CD14-positive monocyte (primary cell): ENCODE results near the gene FHIT. TPM values are rescaled to one million over a fixed set of nuclear protein-coding genes. Genes with fewer than 3 reads are reported as not detected.

ENCODE experiments used
- DNase-seq, 3 donors: peaks; one replicate each; pipeline ENCODE4 v3.0.0-alpha.2; 2011 to 2022
- H2AFZ ChIP-seq: 2 replicates; pipeline ENCODE4 v1.6.0; 2012; ENCODE audit warnings: mild to moderate bottlenecking, low read depth, low read length, inconsistent platforms; ENCODE audit not compliant: insufficient read depth, poor library complexity, severe bottlenecking
- H3K27ac ChIP-seq, 2 donors: 1 replicate in 1 of 2; 2 replicates in 1 of 2; pipeline ENCODE4 v1.5.1; 2012 to 2013; ENCODE audit warnings: low read length in 2 of 2, control low read depth in 1 of 2, inconsistent platforms in 1 of 2, low read depth in 1 of 2, mild to moderate bottlenecking in 1 of 2
- H3K27me3 ChIP-seq, 2 donors: one replicate each; pipeline versions ENCODE4 v1.6.0 to v1.6.1; 2011 to 2013; ENCODE audit warnings: low read length in 2 of 2; ENCODE audit not compliant: control insufficient read depth in 2 of 2, insufficient read depth in 2 of 2
- H3K36me3 ChIP-seq, 2 donors: replicated peaks in 1 of 2; 1 replicate in 1 of 2; 2 replicates in 1 of 2; pipeline versions ENCODE4 v1.5.1 to v1.6.1; 2012 to 2013; ENCODE audit warnings: low read length in 2 of 2, control low read depth in 1 of 2, inconsistent platforms in 1 of 2, mild to moderate bottlenecking in 1 of 2; ENCODE audit not compliant: insufficient read depth in 2 of 2, control insufficient read depth in 1 of 2
- H3K4me1 ChIP-seq, 2 donors: 1 replicate in 1 of 2; 2 replicates in 1 of 2; pipeline versions ENCODE4 v1.5.1 to v1.6.1; 2012 to 2013; ENCODE audit warnings: low read length in 2 of 2, control low read depth in 1 of 2, inconsistent platforms in 1 of 2, mild to moderate bottlenecking in 1 of 2, moderate library complexity in 1 of 2; ENCODE audit not compliant: insufficient read depth in 2 of 2, control insufficient read depth in 1 of 2
- H3K4me2 ChIP-seq: replicated peaks from 2 replicates; pipeline ENCODE3; 2012; ENCODE audit warnings: low read length, moderate library complexity, mild to moderate bottlenecking; ENCODE audit not compliant: poor library complexity, severe bottlenecking; ENCODE audit errors: extremely low read depth
- H3K4me3 ChIP-seq, 3 experiments: fragments of 200-600 bp in 1 of 3; sonication (generic) in 1 of 3; replicated peaks in 1 of 3; 1 replicate in 2 of 3; 2 replicates in 1 of 3; pipeline ENCODE4 v1.5.1; 2011 to 2013; ENCODE audit warnings: low read length in 3 of 3, mild to moderate bottlenecking in 3 of 3, control low read depth in 2 of 3, low read depth in 2 of 3, inconsistent platforms in 1 of 3, moderate library complexity in 1 of 3
- H3K79me2 ChIP-seq: 2 replicates; pipeline ENCODE4 v1.6.0; 2012; ENCODE audit warnings: mild to moderate bottlenecking, control low read depth, inconsistent platforms, low read length, moderate library complexity; ENCODE audit not compliant: insufficient read depth
- H3K9ac ChIP-seq: 2 replicates; pipeline ENCODE4 v1.6.0; 2017; ENCODE audit warnings: low read length, mild to moderate bottlenecking; ENCODE audit not compliant: insufficient read depth, poor library complexity, severe bottlenecking
- H3K9me3 ChIP-seq, 2 donors: replicated peaks in 1 of 2; 1 replicate in 1 of 2; 2 replicates in 1 of 2; pipeline versions ENCODE4 v1.5.1 to v1.6.1; 2012 to 2013; ENCODE audit warnings: low read length in 2 of 2, control low read depth in 1 of 2; ENCODE audit not compliant: control insufficient read depth in 1 of 2, insufficient read depth in 1 of 2
- H4K20me1 ChIP-seq: 2 replicates; pipeline ENCODE4 v1.6.0; 2012; ENCODE audit warnings: mild to moderate bottlenecking, low read length, control low read depth, moderate library complexity; ENCODE audit not compliant: insufficient read depth
- H3K27ac Mint-ChIP-seq, 7 donors: one replicate each; pipeline ENCODE4 v1.8.0; 2020; ENCODE audit warnings: mild to moderate bottlenecking in 7 of 7, mixed read lengths in 7 of 7, moderate library complexity in 6 of 7, inconsistent platforms in 2 of 7
- H3K27me3 Mint-ChIP-seq, 3 donors: one replicate each; pipeline ENCODE4 v1.8.0; 2021 to 2022; ENCODE audit warnings: low read depth in 3 of 3, mild to moderate bottlenecking in 3 of 3, mixed read lengths in 3 of 3, moderate library complexity in 3 of 3, inconsistent platforms in 1 of 3
- H3K36me3 Mint-ChIP-seq, 2 donors: one replicate each; pipeline ENCODE4 v1.8.0; 2020; ENCODE audit warnings: mixed read lengths in 2 of 2, inconsistent platforms in 1 of 2, mild to moderate bottlenecking in 1 of 2
- H3K4me1 Mint-ChIP-seq: one replicate; pipeline ENCODE4 v1.8.0; 2020; ENCODE audit warnings: mild to moderate bottlenecking, mixed read lengths
- H3K4me3 Mint-ChIP-seq, 2 donors: one replicate each; pipeline ENCODE4 v1.8.0; 2020; ENCODE audit warnings: mild to moderate bottlenecking in 2 of 2, mixed read lengths in 2 of 2, moderate library complexity in 1 of 2
- H3K9me3 Mint-ChIP-seq, 7 donors: one replicate each; pipeline ENCODE4 v1.8.0; 2020 to 2022; ENCODE audit warnings: mixed read lengths in 7 of 7, mild to moderate bottlenecking in 6 of 7, moderate library complexity in 6 of 7, inconsistent platforms in 2 of 7
- CTCF ChIP-seq: fragments of 200-600 bp; IDR thresholded peaks from one replicate; pipeline ENCODE4 v1.8.0; 2022; ENCODE audit warnings: antibody characterized with exemption, mild to moderate bottlenecking
- WGBS: methylation state at CpG from one replicate; pipeline ENCODE4 v1.1.5; 2013; ENCODE audit warnings: missing lambda C conversion rate; ENCODE audit not compliant: insufficient coverage; 5-methylcytosine and 5-hydroxymethylcytosine counted together
- intact Hi-C, 2 donors: fragments of 100-400 bp; cut with micrococcal nuclease; formaldehyde crosslinking; loops; one replicate each; pipeline versions ENCODE4 v1.15.0 to v1.15.1; 2023
- polyA plus RNA-seq, 3 donors: library from polyadenylated mRNA; depleted of rRNA in 1 of 3; unstranded in 2 of 3; stranded (reverse) in 1 of 3; fragments of 300-500 nt in 2 of 3; fragments of >200 nt in 1 of 3; fragmentation: Illumina TruSeq in 2 of 3; gene quantifications; 1 replicate in 2 of 3; 2 replicates in 1 of 3; pipeline ENCODE4 v1.2.3, GENCODE V29; 2012 to 2021

FHIT gene
- polyA plus RNA-seq, 3 donors, result 1.7 to 3.4 (median 3.2) TPM

DNA sequence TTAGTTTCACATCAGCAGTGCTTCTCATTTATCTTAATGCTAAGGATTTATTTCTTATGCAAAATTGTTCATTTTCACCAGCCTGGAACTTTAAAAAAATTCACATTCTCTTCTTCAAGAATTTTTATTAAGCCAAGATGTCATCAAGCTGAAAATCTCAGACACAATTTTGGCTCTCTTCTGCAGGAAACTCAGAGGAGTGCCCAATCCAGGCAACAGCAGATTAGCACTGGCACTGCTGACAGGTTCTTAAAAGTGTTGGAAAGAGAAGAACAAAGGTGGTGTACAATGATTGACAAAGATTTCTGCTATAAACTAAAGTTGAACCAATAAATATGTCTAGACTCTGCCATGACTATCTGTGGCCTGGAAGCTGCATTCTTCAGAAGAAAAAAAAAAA is 479.5 kb downstream of the FHIT start:
- H3K27me3 ChIP-seq, result no peaks in the 10 kb centered on the region
- H3K9me3 Mint-ChIP-seq, result peaks cover 13 to 24% (median 17%) of the 10 kb centered on the region in 7 donors
- no peak overlapping the region for H3K4me3 Mint-ChIP-seq
- H3K27me3 Mint-ChIP-seq, result peaks cover 0 to 7% (median 0%) of the 10 kb centered on the region in 3 donors
- H3K4me1 Mint-ChIP-seq, result peaks cover 4% of the 10 kb centered on the region
- no peaks in the 10 kb centered on the region for H3K79me2 ChIP-seq
- intact Hi-C loops, result no loop called here
- no peak for DNase-seq
- no peak overlapping the region for H3K27ac ChIP-seq
- no peaks in the 10 kb centered on the region for H3K36me3 ChIP-seq
- TF ChIP-seq CTCF, result no peak
- H2AFZ ChIP-seq, result no peak overlapping the region
- H3K4me2 ChIP-seq, result no peak overlapping the region
- H3K9me3 ChIP-seq, result peaks cover 16 to 22% of the 10 kb centered on the region in 2 donors
- H3K9ac ChIP-seq, result no peak overlapping the region
- no peaks in the 10 kb centered on the region for H3K36me3 Mint-ChIP-seq
- H4K20me1 ChIP-seq, result no peaks in the 10 kb centered on the region
- H3K27ac Mint-ChIP-seq, result no peak overlapping the region
- H3K4me1 ChIP-seq, result no peaks in the 10 kb centered on the region
- no peak overlapping the region for H3K4me3 ChIP-seq

- H3K27me3 Mint-ChIP-seq, result peaks cover 0 to 4% (median 0%) of the 10 kb centered on the region in 3 donors
- H3K27me3 ChIP-seq, result no peaks in the 10 kb centered on the region
- H3K9ac ChIP-seq, result no peak overlapping the region
- peaks cover 4% of the 10 kb centered on the region for H3K4me1 Mint-ChIP-seq
- H3K9me3 Mint-ChIP-seq, result peaks cover 7 to 16% (median 11%) of the 10 kb centered on the region in 7 donors
- H3K79me2 ChIP-seq, result no peaks in the 10 kb centered on the region
- H4K20me1 ChIP-seq, result no peaks in the 10 kb centered on the region
- no peaks in the 10 kb centered on the region for H3K36me3 Mint-ChIP-seq
- no peak overlapping the region for H3K4me3 Mint-ChIP-seq
- no peak for DNase-seq
- no peaks in the 10 kb centered on the region for H3K4me1 ChIP-seq
- H3K36me3 ChIP-seq, result no peaks in the 10 kb centered on the region
- intact Hi-C loops, result no loop called here
- WGBS, result 83% methylated on average over 1 of the region's 1 CpG
- H3K4me3 ChIP-seq, result no peak overlapping the region
- TF ChIP-seq CTCF, result no peak
- peaks cover 11 to 13% of the 10 kb centered on the region in 2 donors for H3K9me3 ChIP-seq
- no peak overlapping the region for H3K4me2 ChIP-seq
- H3K27ac Mint-ChIP-seq, result no peak overlapping the region
- no peak overlapping the region for H3K27ac ChIP-seq
- H2AFZ ChIP-seq, result no peak overlapping the region
Measured at GRCh38 chr3:60770532-60770931, 480.7 kb downstream of the FHIT start.
